ENCODE results near the gene CLRN3.

CLRN3 gene

DNA sequence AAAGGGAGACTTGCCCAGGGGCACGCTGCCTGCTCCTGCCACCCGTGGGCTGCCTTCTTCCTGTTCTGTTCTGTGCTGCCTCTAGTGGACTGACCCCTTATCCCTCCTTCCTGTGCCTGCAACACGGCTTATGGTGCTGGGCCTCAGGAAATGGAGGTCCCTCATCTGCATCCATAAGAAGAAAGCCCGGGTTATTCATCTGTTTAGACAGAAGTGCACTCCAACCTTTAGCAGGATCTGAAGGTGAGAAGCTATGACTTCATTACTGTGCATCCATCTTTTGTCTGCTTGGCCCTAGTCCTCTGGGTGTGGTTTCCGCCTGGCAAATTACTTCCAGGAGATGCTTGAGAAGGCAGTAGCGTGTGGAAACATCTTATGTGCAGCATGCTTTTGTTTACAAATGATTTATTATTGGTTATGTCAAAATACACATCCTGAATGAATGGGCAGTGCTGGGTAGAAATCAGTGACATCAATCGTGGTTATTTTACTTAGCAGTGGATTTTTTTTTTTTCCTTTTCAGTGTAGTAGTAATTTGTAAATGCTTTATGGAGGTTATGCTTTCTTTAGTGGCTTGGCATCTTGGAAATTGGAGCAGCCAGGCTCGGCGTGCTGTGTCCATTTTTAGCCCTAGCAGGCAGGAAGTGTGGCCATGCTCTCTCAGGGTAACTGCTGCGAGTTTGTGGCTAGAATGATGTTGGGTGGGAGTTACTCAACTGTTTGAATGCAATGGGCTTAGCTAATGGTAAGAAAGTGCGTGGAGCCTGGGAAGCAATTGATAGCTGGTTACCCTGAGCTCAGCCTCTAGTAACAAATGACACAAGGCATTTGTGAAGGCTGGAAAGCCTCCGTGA, 26.9 kb upstream of the CLRN3 start:
- Histone ChIP-seq H3K9ac (ENCODE audit: low read depth, low read length, poor library complexity, severe bottlenecking) (peak overlapping the region; percentile 33), H3K4me1 (ENCODE audit: insufficient read depth, low read length, poor library complexity, severe bottlenecking) (peaks cover 28% of the 10 kb centered on the region), H3K9me2 (replicated peaks; ENCODE audit: low read depth, low read length) (no peaks in the 10 kb centered on the region), H3K4me3 (ENCODE audit: low read length, poor library complexity, severe bottlenecking) (peak overlapping the region; percentile 37), H3K79me2 (ENCODE audit: insufficient read depth, low read length) (no peaks in the 10 kb centered on the region), H3K36me3 (ENCODE audit: insufficient read depth, low read length) (no peaks in the 10 kb centered on the region), H3K27me3 (ENCODE audit: insufficient read depth, low read length, poor library complexity, severe bottlenecking) (no peaks in the 10 kb centered on the region), H3K4me2 (ENCODE audit: low read depth, low read length, poor library complexity, severe bottlenecking) (peak overlapping the region; percentile 56), H4K20me1 (ENCODE audit: insufficient read depth, low read length, poor library complexity, severe bottlenecking) (no peaks in the 10 kb centered on the region), H3F3A (ENCODE audit: low read depth) (no peaks in the 10 kb centered on the region), H3K9me3 (ENCODE audit: insufficient read depth, low read depth, low read length) (no peaks in the 10 kb centered on the region), H2AFZ (ENCODE audit: low read length) (peak overlapping the region; percentile 80)
- TF ChIP-seq EZH2phosphoT487 (IDR thresholded peaks at IDR 0.05; ENCODE audit: borderline replicate concordance): no peak
- TF ChIP-seq, protein P1, sequence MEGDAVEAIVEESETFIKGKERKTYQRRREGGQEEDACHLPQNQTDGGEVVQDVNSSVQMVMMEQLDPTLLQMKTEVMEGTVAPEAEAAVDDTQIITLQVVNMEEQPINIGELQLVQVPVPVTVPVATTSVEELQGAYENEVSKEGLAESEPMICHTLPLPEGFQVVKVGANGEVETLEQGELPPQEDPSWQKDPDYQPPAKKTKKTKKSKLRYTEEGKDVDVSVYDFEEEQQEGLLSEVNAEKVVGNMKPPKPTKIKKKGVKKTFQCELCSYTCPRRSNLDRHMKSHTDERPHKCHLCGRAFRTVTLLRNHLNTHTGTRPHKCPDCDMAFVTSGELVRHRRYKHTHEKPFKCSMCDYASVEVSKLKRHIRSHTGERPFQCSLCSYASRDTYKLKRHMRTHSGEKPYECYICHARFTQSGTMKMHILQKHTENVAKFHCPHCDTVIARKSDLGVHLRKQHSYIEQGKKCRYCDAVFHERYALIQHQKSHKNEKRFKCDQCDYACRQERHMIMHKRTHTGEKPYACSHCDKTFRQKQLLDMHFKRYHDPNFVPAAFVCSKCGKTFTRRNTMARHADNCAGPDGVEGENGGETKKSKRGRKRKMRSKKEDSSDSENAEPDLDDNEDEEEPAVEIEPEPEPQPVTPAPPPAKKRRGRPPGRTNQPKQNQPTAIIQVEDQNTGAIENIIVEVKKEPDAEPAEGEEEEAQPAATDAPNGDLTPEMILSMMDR (conservative IDR thresholded peaks at IDR 0.05; ENCODE audit: low read length): peak; percentile 68

DNA sequence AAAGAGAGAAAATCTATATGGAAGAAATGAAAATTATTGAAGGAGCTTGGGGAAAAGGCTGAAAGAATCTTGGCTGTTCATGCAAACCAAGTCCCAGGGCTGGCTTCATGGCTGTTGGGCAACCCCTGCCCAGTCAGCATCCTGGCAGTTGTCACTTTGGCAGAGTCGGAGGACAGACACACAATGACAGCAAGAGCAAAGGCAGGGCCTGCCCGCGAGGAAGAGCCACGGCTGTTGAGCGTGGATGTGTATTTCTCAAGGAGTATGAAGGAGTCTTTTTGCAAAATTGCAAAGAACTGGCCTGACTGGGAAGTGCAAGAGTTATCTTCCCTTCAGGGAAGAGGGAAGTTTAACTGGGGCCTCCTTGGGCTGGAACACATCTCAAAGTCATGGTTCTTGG, 25.8 kb upstream of the CLRN3 start:
- Histone ChIP-seq H3F3A (ENCODE audit: low read depth) (no peaks in the 10 kb centered on the region), H3K9me3 (ENCODE audit: insufficient read depth, low read depth, low read length) (no peaks in the 10 kb centered on the region), H3K9me2 (replicated peaks; ENCODE audit: low read depth, low read length) (no peaks in the 10 kb centered on the region), H3K4me3 (ENCODE audit: low read length, poor library complexity, severe bottlenecking) (no peak overlapping the region), H4K20me1 (ENCODE audit: insufficient read depth, low read length, poor library complexity, severe bottlenecking) (no peaks in the 10 kb centered on the region), H3K9ac (ENCODE audit: low read depth, low read length, poor library complexity, severe bottlenecking) (no peak overlapping the region), H3K79me2 (ENCODE audit: insufficient read depth, low read length) (no peaks in the 10 kb centered on the region), H3K36me3 (ENCODE audit: insufficient read depth, low read length) (no peaks in the 10 kb centered on the region), H3K27me3 (ENCODE audit: insufficient read depth, low read length, poor library complexity, severe bottlenecking) (no peaks in the 10 kb centered on the region), H2AFZ (ENCODE audit: low read length) (peak overlapping the region; percentile 80; the same call in 1 of the 2 replicates), H3K4me1 (ENCODE audit: insufficient read depth, low read length, poor library complexity, severe bottlenecking) (peaks cover 28% of the 10 kb centered on the region), H3K4me2 (ENCODE audit: low read depth, low read length, poor library complexity, severe bottlenecking) (no peak overlapping the region)
- TF ChIP-seq EZH2phosphoT487 (IDR thresholded peaks at IDR 0.05; ENCODE audit: borderline replicate concordance): no peak
- TF ChIP-seq, protein P1 (conservative IDR thresholded peaks at IDR 0.05; ENCODE audit: low read length): no peak

DNA sequence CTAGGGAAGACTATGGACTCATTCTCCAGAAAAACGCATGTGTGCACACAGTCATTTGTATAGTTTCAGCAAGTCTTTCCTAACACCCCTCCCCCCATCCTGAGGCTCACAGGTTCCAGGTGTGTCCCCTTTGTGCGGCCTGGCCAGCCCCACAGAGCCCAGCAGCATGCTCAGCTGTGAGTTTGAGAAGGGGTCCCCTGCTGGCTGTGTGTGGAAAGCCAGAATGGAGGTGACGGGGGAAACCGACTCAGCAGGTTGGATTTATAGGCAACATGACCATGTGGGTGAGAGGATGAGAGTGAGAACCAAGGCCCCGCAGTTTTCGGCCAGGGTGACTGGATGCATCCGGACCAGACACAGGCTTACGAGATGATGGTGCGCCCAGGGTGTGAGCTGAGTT, 24.1 kb upstream of the CLRN3 start:
- Histone ChIP-seq H3K9ac (ENCODE audit: low read depth, low read length, poor library complexity, severe bottlenecking) (no peak overlapping the region), H3K4me1 (ENCODE audit: insufficient read depth, low read length, poor library complexity, severe bottlenecking) (peaks cover 28% of the 10 kb centered on the region), H3K9me3 (ENCODE audit: insufficient read depth, low read depth, low read length) (no peaks in the 10 kb centered on the region), H3K9me2 (replicated peaks; ENCODE audit: low read depth, low read length) (no peaks in the 10 kb centered on the region), H3K36me3 (ENCODE audit: insufficient read depth, low read length) (no peaks in the 10 kb centered on the region), H3K4me2 (ENCODE audit: low read depth, low read length, poor library complexity, severe bottlenecking) (no peak overlapping the region), H3K79me2 (ENCODE audit: insufficient read depth, low read length) (no peaks in the 10 kb centered on the region), H4K20me1 (ENCODE audit: insufficient read depth, low read length, poor library complexity, severe bottlenecking) (no peaks in the 10 kb centered on the region), H3K27me3 (ENCODE audit: insufficient read depth, low read length, poor library complexity, severe bottlenecking) (no peaks in the 10 kb centered on the region), H3F3A (ENCODE audit: low read depth) (no peaks in the 10 kb centered on the region), H2AFZ (ENCODE audit: low read length) (no peak overlapping the region), H3K4me3 (ENCODE audit: low read length, poor library complexity, severe bottlenecking) (no peak overlapping the region)
- TF ChIP-seq, protein P1 (conservative IDR thresholded peaks at IDR 0.05; ENCODE audit: low read length): no peak
- no peak for TF ChIP-seq EZH2phosphoT487 (IDR thresholded peaks at IDR 0.05; ENCODE audit: borderline replicate concordance)

All from Loucy (cell line).